ENCODE data around the gene TPRN.
"Not testable (repeated sequence)": the region's sequence is repeated elsewhere in the genome, so short reads cannot be mapped to it uniquely, and the experiment has no call there.

Gene TPRN, protein sequence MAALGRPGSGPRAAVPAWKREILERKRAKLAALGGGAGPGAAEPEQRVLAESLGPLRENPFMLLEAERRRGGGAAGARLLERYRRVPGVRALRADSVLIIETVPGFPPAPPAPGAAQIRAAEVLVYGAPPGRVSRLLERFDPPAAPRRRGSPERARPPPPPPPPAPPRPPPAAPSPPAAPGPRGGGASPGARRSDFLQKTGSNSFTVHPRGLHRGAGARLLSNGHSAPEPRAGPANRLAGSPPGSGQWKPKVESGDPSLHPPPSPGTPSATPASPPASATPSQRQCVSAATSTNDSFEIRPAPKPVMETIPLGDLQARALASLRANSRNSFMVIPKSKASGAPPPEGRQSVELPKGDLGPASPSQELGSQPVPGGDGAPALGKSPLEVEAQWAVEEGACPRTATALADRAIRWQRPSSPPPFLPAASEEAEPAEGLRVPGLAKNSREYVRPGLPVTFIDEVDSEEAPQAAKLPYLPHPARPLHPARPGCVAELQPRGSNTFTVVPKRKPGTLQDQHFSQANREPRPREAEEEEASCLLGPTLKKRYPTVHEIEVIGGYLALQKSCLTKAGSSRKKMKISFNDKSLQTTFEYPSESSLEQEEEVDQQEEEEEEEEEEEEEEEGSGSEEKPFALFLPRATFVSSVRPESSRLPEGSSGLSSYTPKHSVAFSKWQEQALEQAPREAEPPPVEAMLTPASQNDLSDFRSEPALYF

GRCh38 chr9:137200311-137201204 lies at the start of gene TPRN:
TPRN (minus strand) TSS chr9:137200741; CDS start chr9:137200711, 30 bp downstream.
- DNase-seq, result peak; percentile 98

DNA sequence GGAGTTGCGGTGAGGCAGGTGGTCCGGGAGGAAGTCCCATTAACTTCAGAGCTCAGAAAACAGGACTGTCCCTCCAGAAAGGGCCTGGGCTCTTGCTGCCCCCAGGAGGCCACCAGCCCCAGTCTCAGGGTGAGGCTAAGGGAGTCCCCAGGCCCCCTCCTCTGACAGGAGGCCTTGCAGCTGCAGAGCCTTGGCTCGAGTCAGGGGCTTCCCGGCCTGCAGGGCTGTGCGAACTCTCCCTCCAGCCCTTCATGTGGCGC lies 47.3 kb upstream of the TPRN start:
- no peak for DNase-seq

GRCh38 chr9:137247135-137247915 lies 46.8 kb upstream of the TPRN start:
- no peak for DNase-seq

DNA sequence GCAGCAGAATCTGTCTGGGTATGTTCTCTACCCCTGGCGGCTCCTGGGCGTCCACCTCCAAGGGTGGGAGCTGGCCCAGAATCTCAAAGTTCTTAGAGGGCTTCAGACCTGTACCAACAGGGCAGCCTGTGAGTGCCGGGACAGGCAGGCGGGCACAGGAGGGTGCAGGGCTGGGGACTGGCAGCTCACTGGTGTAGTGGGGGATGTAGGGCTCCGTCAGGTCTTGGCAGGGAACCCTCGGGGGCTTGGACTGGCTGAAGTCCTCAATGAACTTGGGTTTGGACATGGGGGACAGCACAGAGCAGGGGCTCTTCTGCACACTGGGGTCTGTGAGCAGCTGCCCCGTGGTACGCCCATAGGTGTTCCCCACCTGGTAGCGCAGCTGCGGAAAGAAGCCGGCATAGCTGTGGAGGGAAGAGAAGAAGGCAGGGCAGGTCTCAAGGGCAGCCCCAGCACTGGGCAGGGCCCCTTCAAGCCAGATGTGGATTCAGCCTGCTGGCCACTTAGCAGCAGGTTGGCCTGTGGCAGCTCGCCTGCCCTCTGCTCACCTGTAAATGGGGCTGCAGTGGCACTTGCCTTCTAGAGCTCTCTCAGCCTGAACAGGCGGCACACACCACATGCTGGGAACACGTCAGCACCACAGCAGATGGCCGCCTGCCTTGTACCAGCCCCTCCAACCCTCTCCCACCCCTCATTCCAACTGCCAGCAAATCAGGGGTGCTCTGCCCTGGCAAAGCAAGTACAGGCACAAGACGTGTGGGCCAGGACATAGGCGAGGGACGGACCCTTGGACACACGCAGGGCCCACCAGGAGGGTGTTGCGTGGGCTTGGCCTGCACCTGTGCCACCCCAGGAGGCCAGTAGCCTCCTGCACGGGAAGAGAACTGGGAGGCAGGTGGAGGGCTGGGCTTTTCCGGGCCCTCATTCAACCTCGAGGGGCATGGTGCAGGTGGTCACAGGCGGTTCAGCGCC lies 45.2 kb upstream of the TPRN start:
- DNase-seq, result no peak

- no peak for DNase-seq
These were observed 44.2 kb upstream of the TPRN start for GRCh38 chr9:137244486-137245449.

- DNase-seq, result no peak
These were observed 43.3 kb upstream of the TPRN start for GRCh38 chr9:137243626-137244485.

- not testable (repeated sequence) for DNase-seq
These were observed 42.7 kb upstream of the TPRN start for GRCh38 chr9:137243266-137243625.

GRCh38 chr9:137242269-137243203 lies 42.0 kb upstream of the TPRN start:
- no peak for DNase-seq

DNA sequence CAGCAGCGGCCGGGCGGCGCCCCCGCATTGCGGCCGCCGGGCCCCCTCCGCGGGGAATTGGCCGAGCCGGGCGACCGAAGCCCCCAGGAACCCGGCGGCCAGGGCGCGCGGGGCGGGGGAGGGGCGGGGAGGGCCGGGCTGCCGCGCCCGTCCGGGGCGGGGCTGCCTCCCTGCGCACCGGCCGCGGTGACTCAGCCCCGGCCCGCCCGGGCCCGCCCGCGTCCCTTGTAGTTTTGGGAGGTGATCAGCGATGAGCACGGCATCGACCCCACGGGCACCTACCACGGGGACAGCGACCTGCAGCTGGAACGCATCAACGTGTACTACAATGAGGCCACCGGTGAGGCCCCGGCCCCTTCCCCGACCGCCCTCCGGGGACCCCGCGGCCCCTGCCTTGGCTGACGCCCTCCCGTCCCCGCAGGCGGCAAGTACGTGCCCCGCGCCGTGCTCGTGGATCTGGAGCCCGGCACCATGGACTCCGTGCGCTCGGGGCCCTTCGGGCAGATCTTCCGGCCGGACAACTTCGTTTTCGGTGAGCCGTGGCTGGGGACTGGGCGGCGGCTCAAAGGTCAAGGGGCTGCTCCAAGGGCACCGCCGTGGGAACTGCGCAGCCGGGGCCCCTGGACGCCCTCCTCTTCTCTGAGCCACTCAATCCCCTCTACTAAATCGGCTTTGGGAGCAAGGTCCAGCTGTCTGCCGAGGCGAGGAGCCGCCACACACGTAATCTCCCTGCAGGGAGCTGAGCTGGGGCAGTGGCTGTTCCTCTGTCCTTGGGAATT lies 41.1 kb upstream of the TPRN start:
- DNase-seq, result peak; percentile 67

DNA sequence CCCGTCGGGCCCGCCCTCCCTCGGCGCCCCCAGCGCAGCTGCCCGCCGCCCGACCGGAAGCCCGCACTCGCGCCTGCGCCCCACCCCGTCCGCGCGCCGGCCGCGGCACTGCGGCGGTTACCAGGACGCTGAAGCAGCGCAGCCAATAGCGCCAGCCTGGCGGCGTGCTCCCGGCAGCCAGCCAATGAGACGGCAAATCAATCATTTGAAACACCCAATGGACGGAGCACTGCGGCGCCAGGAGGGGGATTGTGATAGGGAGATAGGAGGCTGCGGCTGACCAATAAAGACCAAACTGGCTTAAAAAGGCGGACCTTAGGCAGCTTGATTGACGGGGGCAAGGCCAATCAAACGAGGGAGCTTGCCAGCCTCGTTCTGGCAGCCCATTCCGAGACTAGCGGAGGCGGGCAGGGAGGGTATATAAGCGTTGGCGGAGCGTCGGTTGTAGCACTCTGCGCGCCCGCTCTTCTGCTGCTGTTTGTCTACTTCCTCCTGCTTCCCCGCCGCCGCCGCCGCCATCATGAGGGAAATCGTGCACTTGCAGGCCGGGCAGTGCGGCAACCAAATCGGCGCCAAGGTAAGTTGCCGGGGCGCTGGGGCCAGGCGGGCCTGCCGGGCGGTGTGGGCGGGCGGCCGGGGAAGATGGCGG lies 40.4 kb upstream of the TPRN start, which contains the start of gene TUBB4B:
Gene TUBB4B (plus strand): TSS at position 447 of the 649 bp plus-strand sequence. CDS start 74 bp downstream, at position 521.
- peak; percentile 100 for DNase-seq

DNA sequence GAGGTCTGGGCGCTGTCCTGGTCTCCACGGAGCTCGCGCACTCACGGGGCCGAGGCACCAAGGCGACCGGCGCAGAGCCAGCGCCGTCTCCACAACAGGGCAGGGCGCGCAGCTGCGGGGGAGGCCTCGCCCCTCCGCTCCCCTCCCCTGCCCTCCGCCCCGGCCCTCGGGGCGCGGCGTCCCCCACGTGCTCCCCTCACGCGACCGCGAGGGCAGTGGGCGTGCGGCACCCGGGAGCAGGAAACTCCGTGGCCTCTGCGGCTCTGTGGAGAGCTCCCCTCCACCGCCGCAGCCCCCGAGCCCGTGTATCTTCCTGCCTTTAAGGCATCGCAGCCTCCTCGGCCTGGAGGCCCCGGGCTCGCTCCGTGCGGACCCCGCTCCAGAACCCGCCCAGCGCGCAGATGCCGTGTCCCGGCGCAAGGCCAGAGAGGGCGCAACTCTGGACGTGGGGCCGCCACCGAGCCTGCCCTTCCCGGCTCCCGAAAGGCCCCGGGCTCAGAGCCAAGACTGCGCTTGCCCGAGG lies 39.8 kb upstream of the TPRN start:
- DNase-seq, result peak; percentile 77

GRCh38 chr9:137239541-137240200 lies 39.1 kb upstream of the TPRN start:
- DNase-seq, result not testable (repeated sequence)

DNA sequence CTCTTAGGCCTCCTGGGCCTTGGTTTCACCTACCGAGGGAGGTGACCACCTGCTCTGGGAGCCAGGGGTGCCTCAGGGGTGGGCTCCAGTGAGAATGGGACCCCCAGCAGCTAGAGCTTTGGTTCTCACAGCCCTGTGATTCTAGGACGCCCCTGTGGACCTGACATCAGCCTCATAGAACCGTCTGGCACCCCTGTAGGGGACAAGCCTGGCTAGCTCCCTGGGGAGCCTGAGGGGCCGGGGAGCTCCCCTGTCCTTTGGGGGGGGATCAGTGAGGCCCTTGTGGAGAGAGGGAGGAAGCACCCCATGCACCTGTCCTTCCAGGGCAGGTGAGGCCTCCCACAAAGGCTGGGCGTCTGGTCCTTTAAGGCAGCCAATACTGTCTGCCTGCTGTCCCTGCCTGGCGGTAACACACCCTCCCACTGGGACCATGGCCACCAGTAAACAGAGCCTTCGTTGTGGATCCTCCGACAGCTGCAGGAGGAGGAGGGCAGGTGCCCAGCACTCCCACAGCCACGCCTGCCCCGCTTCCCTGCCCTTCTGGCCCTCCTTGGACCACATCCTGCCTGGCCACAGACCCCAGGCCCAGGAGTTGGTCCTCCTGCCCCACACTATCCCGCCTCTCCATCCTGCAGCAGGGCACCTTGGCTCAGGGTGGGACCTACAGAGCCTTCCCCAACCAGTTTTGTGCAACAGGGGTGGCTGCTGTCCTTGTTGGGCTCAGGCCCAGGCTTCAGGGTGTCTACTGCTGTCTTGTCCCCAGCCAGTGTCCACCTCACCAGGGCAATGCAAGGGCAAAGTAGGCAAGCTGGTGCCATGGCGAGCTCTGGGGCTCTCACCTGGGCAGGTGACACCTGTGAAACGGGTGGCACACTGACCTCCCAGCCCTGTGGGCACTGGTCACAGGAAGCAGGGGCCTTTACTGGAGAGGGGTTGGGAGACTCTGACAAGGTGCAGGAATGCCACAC lies 37.5 kb upstream of the TPRN start:
- no peak for DNase-seq

DNA sequence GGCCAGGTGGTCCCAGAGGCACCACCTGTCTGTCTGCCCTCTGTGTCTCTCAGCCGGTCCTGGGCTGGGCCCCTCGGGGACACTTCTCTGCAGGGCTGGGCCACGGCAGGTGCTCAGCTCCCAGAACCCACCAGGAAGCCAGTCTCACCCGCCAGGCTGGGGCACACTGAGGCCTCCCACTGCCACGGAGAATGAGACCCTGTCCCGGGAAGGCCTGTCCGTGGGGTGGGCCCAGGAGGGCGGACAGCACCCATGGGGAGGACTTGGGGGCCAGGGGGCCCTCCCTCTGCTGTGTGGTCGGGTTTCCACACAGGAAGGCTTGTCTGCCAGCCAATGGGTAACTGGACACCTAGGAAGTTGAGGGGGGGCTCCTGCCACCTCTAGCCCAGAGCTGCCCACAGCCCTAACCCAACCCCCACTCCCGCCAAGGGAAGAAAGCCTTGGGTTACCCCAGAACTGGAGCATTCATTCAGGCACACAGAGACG lies 36.4 kb upstream of the TPRN start:
- no peak for DNase-seq
